Smooth muscle cell (in vitro differentiated cells): Measurements from ENCODE around the gene TMEM25. TPM values are rescaled to one million over a fixed set of nuclear protein-coding genes. Genes with fewer than 3 reads are reported as not detected.
A peak's percentile ranks its signal among the peaks of the same experiment; 100 is the strongest.

ENCODE experiments used
- DNase-seq: peaks from one replicate; lab custom pipeline; 2025; ENCODE audit not compliant: unreplicated experiment; lab: John Stamatoyannopoulos, UW
- H2AFZ ChIP-seq: fragments of 200-600 bp; sonication (generic); 2 replicates; pipeline ENCODE4 v1.6.0; 2016; ENCODE audit warnings: antibody characterized with exemption, low read depth, mild to moderate bottlenecking
- H3F3A ChIP-seq: fragments of 200-600 bp; sonication (generic); 2 replicates; pipeline ENCODE4 v1.6.0; 2017; ENCODE audit warnings: antibody characterized with exemption, low read depth
- H3K27ac ChIP-seq: fragments of 200-600 bp; sonication (generic); 2 replicates; pipeline ENCODE4 v1.5.1; 2016; ENCODE audit warnings: low read depth, mild to moderate bottlenecking
- H3K27me3 ChIP-seq: fragments of 200-600 bp; sonication (generic); 2 replicates; pipeline ENCODE4 v1.6.1; 2016; ENCODE audit warnings: low read depth, mild to moderate bottlenecking
- H3K36me3 ChIP-seq: fragments of 200-600 bp; sonication (generic); 2 replicates; pipeline ENCODE4 v1.5.1; 2016; ENCODE audit warnings: low read depth
- H3K4me1 ChIP-seq: fragments of 200-600 bp; sonication (generic); 2 replicates; pipeline ENCODE4 v1.5.1; 2016; ENCODE audit warnings: low read depth
- H3K4me2 ChIP-seq: fragments of 200-600 bp; sonication (generic); 2 replicates; pipeline ENCODE4 v1.6.0; 2016; ENCODE audit warnings: mild to moderate bottlenecking
- H3K4me3 ChIP-seq: fragments of 200-600 bp; sonication (generic); 2 replicates; pipeline ENCODE4 v1.5.1; 2016; ENCODE audit warnings: mild to moderate bottlenecking
- H3K79me2 ChIP-seq: fragments of 200-600 bp; sonication (generic); 2 replicates; pipeline ENCODE4 v1.6.0; 2016; ENCODE audit warnings: low read depth, mild to moderate bottlenecking
- H3K9ac ChIP-seq: fragments of 200-600 bp; sonication (generic); 2 replicates; pipeline ENCODE4 v1.6.0; 2016; ENCODE audit warnings: low read depth
- H3K9me3 ChIP-seq: fragments of 200-600 bp; sonication (generic); replicated peaks from 2 replicates; pipeline ENCODE4 v1.5.1; 2016; ENCODE audit warnings: low read depth
- H4K20me1 ChIP-seq: fragments of 200-600 bp; sonication (generic); 2 replicates; pipeline ENCODE4 v1.6.0; 2016; ENCODE audit warnings: low read depth
- CTCF ChIP-seq: fragments of 200-600 bp; sonication (generic); IDR thresholded peaks from 2 replicates; pipeline ENCODE4 v1.5.1; 2017; ENCODE audit warnings: borderline replicate concordance, mild to moderate bottlenecking, antibody characterized with exemption; ENCODE audit not compliant: insufficient read depth, poor library complexity, severe bottlenecking
- WGBS: methylation state at CpG from one replicate; pipeline ENCODE4 v1.1.7; 2016; ENCODE audit warnings: low lambda C conversion rate; 5-methylcytosine and 5-hydroxymethylcytosine counted together
- polyA plus RNA-seq: library from polyadenylated mRNA; unstranded; fragments of >200 nt; fragmentation: Nextera tagmentation; extraction: Ambion mirVana; gene quantifications from 2 replicates; pipeline ENCODE4 v1.2.1, GENCODE V29; 2016
- total RNA-seq: library from RNA; depleted of rRNA; stranded (reverse); fragments of >200 nt; gene quantifications from 2 replicates; pipeline ENCODE4 v1.2.3, GENCODE V29; 2014

Gene TMEM25
- total and polyA plus RNA-seq, 2 experiments from 2014 or later, result 23.9 to 48.1 TPM

- no peaks in the 10 kb centered on the region for H4K20me1 ChIP-seq
Measured at GRCh38 chr11:118488480-118489109, 42.4 kb upstream of the TMEM25 start.

GRCh38 chr11:118491041-118491440, 40.0 kb upstream of the TMEM25 start:
- H3K79me2 ChIP-seq, result no peaks in the 10 kb centered on the region
- H3K27me3 ChIP-seq, result no peaks in the 10 kb centered on the region
- H2AFZ ChIP-seq, result no peak overlapping the region
- no peaks in the 10 kb centered on the region for H3K9me3 ChIP-seq
- H3K4me2 ChIP-seq, result no peak overlapping the region
- no peak for TF ChIP-seq CTCF
- H3F3A ChIP-seq, result peaks cover 15% of the 10 kb centered on the region
- H4K20me1 ChIP-seq, result no peaks in the 10 kb centered on the region
- H3K4me3 ChIP-seq, result no peak overlapping the region
- H3K36me3 ChIP-seq, result peaks cover 21% of the 10 kb centered on the region
- H3K4me1 ChIP-seq, result no peaks in the 10 kb centered on the region
- no peak overlapping the region for H3K9ac ChIP-seq
- H3K27ac ChIP-seq, result no peak overlapping the region
- 98% methylated on average over 4 of the region's 4 CpGs for WGBS
- no peak for DNase-seq

More at GRCh38 chr11:118488480-118489109, 42.4 kb upstream of the TMEM25 start:
- Histone ChIP-seq H3K36me3 (peaks cover 16% of the 10 kb centered on the region), H3K4me2 (no peak overlapping the region), H3K9me3 (no peaks in the 10 kb centered on the region), H3K9ac (no peak overlapping the region), H3K27me3 (no peaks in the 10 kb centered on the region), H3K79me2 (no peaks in the 10 kb centered on the region), H3K27ac (no peak overlapping the region), H3K4me1 (no peaks in the 10 kb centered on the region), H3F3A (peaks cover 10% of the 10 kb centered on the region), H2AFZ (no peak overlapping the region), H3K4me3 (no peak overlapping the region)
- peak; percentile 88 for TF ChIP-seq CTCF
- DNase-seq, result peak; percentile 6
- WGBS, result 28% methylated on average over 7 of the region's 7 CpGs

- Histone ChIP-seq H3K9me3 (no peaks in the 10 kb centered on the region), H3K79me2 (no peaks in the 10 kb centered on the region), H3K27ac (peak overlapping the region; percentile 65), H3K4me3 (no peak overlapping the region), H3K4me1 (no peaks in the 10 kb centered on the region), H3K4me2 (peak overlapping the region; percentile 4), H3K27me3 (no peaks in the 10 kb centered on the region), H4K20me1 (peaks cover 6% of the 10 kb centered on the region), H3F3A (peaks cover 10% of the 10 kb centered on the region), H3K9ac (no peak overlapping the region), H3K36me3 (peaks cover 37% of the 10 kb centered on the region), H2AFZ (no peak overlapping the region)
- DNase-seq, result no peak
- no peak for TF ChIP-seq CTCF
- WGBS, result 44% methylated on average over 4 of the region's 4 CpGs
Measured at GRCh38 chr11:118497831-118498230, 33.2 kb upstream of the TMEM25 start.

GRCh38 chr11:118503216-118503615, 27.8 kb upstream of the TMEM25 start:
- Histone ChIP-seq H3K27me3 (no peaks in the 10 kb centered on the region), H3K79me2 (no peaks in the 10 kb centered on the region), H3K9me3 (no peaks in the 10 kb centered on the region), H3F3A (peaks cover under 1% of the 10 kb centered on the region), H4K20me1 (peaks cover 3% of the 10 kb centered on the region), H3K4me2 (no peak overlapping the region), H3K4me1 (no peaks in the 10 kb centered on the region), H3K4me3 (no peak overlapping the region), H3K9ac (no peak overlapping the region), H3K27ac (no peak overlapping the region), H3K36me3 (peaks cover 51% of the 10 kb centered on the region), H2AFZ (no peak overlapping the region)
- no peak for TF ChIP-seq CTCF
- no peak for DNase-seq
- WGBS, result 92% methylated on average over 3 of the region's 3 CpGs
